ENCODE measurements around the gene DDX17. TPM values are rescaled to one million over a fixed set of nuclear protein-coding genes. Genes with fewer than 3 reads are reported as not detected.

The DDX17 gene
- total and polyA plus RNA-seq, 9 of the 15 experiments (the other 6 are each of a cell fraction or from before 2014, with no cell fraction given) = 17.6 to 421 (median 189) TPM

DNA sequence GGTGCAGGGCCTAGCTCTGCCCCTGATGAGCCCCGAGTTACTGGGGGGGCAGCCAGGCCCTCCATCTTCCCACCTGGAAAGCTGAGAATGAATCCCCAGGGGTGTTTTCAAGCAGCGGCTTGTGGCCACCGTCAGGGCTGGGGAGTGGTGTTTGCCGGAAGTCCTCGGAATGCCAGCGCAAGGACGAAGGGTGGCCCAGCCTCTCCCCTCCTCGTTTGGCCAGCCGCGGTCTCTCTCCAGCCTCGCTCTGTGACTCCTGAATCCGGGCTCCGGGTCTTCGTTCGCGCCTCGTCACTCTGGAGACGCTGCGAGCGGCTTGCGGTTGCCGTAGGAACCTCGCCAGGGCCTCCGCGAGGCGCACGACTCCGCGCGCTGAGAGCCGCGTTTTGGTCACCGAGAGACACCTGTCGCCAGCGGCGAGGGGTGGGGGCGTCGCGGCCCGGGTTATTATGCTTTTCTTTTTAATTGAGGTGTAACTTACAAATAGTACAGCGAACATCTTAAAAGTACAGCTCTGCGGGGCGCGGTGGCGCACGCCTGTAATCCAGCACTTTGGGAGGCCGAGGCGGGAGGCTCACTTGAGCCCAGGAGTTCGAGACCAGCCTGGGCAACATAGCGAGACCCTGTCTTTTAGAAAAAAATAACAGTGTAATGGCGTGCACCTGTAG is 44.6 kb downstream of the DDX17 start (continued):
- TF ChIP-seq, protein P1, sequence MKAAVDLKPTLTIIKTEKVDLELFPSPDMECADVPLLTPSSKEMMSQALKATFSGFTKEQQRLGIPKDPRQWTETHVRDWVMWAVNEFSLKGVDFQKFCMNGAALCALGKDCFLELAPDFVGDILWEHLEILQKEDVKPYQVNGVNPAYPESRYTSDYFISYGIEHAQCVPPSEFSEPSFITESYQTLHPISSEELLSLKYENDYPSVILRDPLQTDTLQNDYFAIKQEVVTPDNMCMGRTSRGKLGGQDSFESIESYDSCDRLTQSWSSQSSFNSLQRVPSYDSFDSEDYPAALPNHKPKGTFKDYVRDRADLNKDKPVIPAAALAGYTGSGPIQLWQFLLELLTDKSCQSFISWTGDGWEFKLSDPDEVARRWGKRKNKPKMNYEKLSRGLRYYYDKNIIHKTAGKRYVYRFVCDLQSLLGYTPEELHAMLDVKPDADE (conservative IDR thresholded peaks at IDR 0.05; ENCODE audit: control insufficient read depth, low read depth, low read length) = no peak; the same call in 1 of the 2 replicates
- TF ChIP-seq PHF20 (IDR thresholded peaks at IDR 0.05; ENCODE audit: partially characterized antibody) = no peak
- TF ChIP-seq TAF1 (IDR thresholded peaks at IDR 0.05; ENCODE audit: control insufficient read depth, extremely low read depth, insufficient read depth, low read length, severe bottlenecking) = no peak
- no peak for TF ChIP-seq CHD4 (IDR thresholded peaks at IDR 0.05; ENCODE audit: insufficient read depth, insufficient replicate concordance, low read depth, low read length, poor library complexity, severe bottlenecking)
- no peak; a peak in 1 of 4 replicates for TF ChIP-seq FOXK2 (conservative IDR thresholded peaks at IDR 0.05 in 1 of 2, IDR thresholded peaks at IDR 0.05 in 1 of 2; ENCODE audit: low read depth in 2 of 2)
- peak in 1 of 2 experiments; percentile 68; a peak in 2 of 4 replicates for TF ChIP-seq CSDE1 (IDR thresholded peaks at IDR 0.05)
- TF ChIP-seq POLR2AphosphoS5 (IDR thresholded peaks at IDR 0.05; ENCODE audit: control insufficient read depth, insufficient read depth, low read depth, low read length) = no peak
- TF ChIP-seq BHLHE40 (IDR thresholded peaks at IDR 0.05; ENCODE audit: low read length) = no peak
- TF ChIP-seq ZNF445 (CRISPR knock-in tag; IDR thresholded peaks at IDR 0.05; ENCODE audit: low read depth) = no peak
- TF ChIP-seq MCM3 (IDR thresholded peaks at IDR 0.05) = no peak
- TF ChIP-seq, protein P2, sequence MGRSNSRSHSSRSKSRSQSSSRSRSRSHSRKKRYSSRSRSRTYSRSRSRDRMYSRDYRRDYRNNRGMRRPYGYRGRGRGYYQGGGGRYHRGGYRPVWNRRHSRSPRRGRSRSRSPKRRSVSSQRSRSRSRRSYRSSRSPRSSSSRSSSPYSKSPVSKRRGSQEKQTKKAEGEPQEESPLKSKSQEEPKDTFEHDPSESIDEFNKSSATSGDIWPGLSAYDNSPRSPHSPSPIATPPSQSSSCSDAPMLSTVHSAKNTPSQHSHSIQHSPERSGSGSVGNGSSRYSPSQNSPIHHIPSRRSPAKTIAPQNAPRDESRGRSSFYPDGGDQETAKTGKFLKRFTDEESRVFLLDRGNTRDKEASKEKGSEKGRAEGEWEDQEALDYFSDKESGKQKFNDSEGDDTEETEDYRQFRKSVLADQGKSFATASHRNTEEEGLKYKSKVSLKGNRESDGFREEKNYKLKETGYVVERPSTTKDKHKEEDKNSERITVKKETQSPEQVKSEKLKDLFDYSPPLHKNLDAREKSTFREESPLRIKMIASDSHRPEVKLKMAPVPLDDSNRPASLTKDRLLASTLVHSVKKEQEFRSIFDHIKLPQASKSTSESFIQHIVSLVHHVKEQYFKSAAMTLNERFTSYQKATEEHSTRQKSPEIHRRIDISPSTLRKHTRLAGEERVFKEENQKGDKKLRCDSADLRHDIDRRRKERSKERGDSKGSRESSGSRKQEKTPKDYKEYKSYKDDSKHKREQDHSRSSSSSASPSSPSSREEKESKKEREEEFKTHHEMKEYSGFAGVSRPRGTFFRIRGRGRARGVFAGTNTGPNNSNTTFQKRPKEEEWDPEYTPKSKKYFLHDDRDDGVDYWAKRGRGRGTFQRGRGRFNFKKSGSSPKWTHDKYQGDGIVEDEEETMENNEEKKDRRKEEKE (IDR thresholded peaks at IDR 0.05; ENCODE audit: borderline replicate concordance in 1 of 2, control insufficient read depth in 1 of 2, low read depth in 2 of 2, low read length in 1 of 2) = no peak
- peak; percentile 19 to 42; a peak in 2 of 4 replicates for TF ChIP-seq NRF1 (conservative IDR thresholded peaks at IDR 0.05 in 1 of 2, IDR thresholded peaks at IDR 0.05 in 1 of 2)
- TF ChIP-seq, protein P3, sequence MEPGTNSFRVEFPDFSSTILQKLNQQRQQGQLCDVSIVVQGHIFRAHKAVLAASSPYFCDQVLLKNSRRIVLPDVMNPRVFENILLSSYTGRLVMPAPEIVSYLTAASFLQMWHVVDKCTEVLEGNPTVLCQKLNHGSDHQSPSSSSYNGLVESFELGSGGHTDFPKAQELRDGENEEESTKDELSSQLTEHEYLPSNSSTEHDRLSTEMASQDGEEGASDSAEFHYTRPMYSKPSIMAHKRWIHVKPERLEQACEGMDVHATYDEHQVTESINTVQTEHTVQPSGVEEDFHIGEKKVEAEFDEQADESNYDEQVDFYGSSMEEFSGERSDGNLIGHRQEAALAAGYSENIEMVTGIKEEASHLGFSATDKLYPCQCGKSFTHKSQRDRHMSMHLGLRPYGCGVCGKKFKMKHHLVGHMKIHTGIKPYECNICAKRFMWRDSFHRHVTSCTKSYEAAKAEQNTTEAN (CRISPR knock-in tag; IDR thresholded peaks at IDR 0.05) = no peak
- TF ChIP-seq, protein P4, sequence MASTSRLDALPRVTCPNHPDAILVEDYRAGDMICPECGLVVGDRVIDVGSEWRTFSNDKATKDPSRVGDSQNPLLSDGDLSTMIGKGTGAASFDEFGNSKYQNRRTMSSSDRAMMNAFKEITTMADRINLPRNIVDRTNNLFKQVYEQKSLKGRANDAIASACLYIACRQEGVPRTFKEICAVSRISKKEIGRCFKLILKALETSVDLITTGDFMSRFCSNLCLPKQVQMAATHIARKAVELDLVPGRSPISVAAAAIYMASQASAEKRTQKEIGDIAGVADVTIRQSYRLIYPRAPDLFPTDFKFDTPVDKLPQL (IDR thresholded peaks at IDR 0.05; ENCODE audit: extremely low read depth, insufficient read length) = no peak
- TF ChIP-seq KAT7 (CRISPR knock-in tag; IDR thresholded peaks at IDR 0.05; ENCODE audit: borderline replicate concordance) = no peak
- TF ChIP-seq ZNF436 (CRISPR knock-in tag; IDR thresholded peaks at IDR 0.05) = no peak
- peak; percentile 75 for TF ChIP-seq MXI1 (IDR thresholded peaks at IDR 0.05; ENCODE audit: low read depth, low read length)
- no peak for TF ChIP-seq SIN3B (IDR thresholded peaks at IDR 0.05; ENCODE audit: low read depth)
- TF ChIP-seq, protein P5, sequence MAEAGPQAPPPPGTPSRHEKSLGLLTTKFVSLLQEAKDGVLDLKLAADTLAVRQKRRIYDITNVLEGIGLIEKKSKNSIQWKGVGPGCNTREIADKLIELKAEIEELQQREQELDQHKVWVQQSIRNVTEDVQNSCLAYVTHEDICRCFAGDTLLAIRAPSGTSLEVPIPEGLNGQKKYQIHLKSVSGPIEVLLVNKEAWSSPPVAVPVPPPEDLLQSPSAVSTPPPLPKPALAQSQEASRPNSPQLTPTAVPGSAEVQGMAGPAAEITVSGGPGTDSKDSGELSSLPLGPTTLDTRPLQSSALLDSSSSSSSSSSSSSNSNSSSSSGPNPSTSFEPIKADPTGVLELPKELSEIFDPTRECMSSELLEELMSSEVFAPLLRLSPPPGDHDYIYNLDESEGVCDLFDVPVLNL (CRISPR knock-in tag; IDR thresholded peaks at IDR 0.05; ENCODE audit: low read depth) = no peak
